ENCODE measurements around the gene JAKMIP2.

JAKMIP2 gene

GRCh38 chr5:147673266-147673665, 109.3 kb downstream of the JAKMIP2 start:
- H3K4me3 ChIP-seq = no peak overlapping the region
- H3K27ac ChIP-seq = no peak overlapping the region
- DNase-seq (ENCODE audit: low spot score) = no peak
- TF ChIP-seq, protein P1, sequence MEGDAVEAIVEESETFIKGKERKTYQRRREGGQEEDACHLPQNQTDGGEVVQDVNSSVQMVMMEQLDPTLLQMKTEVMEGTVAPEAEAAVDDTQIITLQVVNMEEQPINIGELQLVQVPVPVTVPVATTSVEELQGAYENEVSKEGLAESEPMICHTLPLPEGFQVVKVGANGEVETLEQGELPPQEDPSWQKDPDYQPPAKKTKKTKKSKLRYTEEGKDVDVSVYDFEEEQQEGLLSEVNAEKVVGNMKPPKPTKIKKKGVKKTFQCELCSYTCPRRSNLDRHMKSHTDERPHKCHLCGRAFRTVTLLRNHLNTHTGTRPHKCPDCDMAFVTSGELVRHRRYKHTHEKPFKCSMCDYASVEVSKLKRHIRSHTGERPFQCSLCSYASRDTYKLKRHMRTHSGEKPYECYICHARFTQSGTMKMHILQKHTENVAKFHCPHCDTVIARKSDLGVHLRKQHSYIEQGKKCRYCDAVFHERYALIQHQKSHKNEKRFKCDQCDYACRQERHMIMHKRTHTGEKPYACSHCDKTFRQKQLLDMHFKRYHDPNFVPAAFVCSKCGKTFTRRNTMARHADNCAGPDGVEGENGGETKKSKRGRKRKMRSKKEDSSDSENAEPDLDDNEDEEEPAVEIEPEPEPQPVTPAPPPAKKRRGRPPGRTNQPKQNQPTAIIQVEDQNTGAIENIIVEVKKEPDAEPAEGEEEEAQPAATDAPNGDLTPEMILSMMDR (IDR thresholded peaks at IDR 0.05) = no peak

- no peak overlapping the region for H3K27ac ChIP-seq
- TF ChIP-seq, protein P1 (IDR thresholded peaks at IDR 0.05) = no peak
- DNase-seq (ENCODE audit: low spot score) = no peak
Measured at GRCh38 chr5:147671365-147671764, 111.2 kb downstream of the JAKMIP2 start.

GRCh38 chr5:147670815-147671214, 111.7 kb downstream of the JAKMIP2 start:
- TF ChIP-seq, protein P1 (IDR thresholded peaks at IDR 0.05) = no peak

More at GRCh38 chr5:147671365-147671764, 111.2 kb downstream of the JAKMIP2 start:
- no peak overlapping the region for H3K4me3 ChIP-seq

GRCh38 chr5:147669169-147669869, 113.2 kb downstream of the JAKMIP2 start:
- no peak overlapping the region for H3K4me3 ChIP-seq
- TF ChIP-seq, protein P1 (IDR thresholded peaks at IDR 0.05) = no peak
- no peak overlapping the region for H3K27ac ChIP-seq
- DNase-seq (ENCODE audit: low spot score) = no peak

More at GRCh38 chr5:147670815-147671214, 111.7 kb downstream of the JAKMIP2 start:
- H3K4me3 ChIP-seq = no peak overlapping the region
- DNase-seq (ENCODE audit: low spot score) = no peak
- no peak overlapping the region for H3K27ac ChIP-seq

- TF ChIP-seq, protein P1 (IDR thresholded peaks at IDR 0.05) = no peak
Measured at GRCh38 chr5:147668385-147668784, 114.1 kb downstream of the JAKMIP2 start.

GRCh38 chr5:147667363-147667762, 115.2 kb downstream of the JAKMIP2 start:
- no peak overlapping the region for H3K27ac ChIP-seq
- no peak overlapping the region for H3K4me3 ChIP-seq
- no peak for DNase-seq (ENCODE audit: low spot score)
- TF ChIP-seq, protein P1 (IDR thresholded peaks at IDR 0.05) = no peak

More at GRCh38 chr5:147668385-147668784, 114.1 kb downstream of the JAKMIP2 start:
- no peak for DNase-seq (ENCODE audit: low spot score)
- H3K4me3 ChIP-seq = no peak overlapping the region
- no peak overlapping the region for H3K27ac ChIP-seq

DNA sequence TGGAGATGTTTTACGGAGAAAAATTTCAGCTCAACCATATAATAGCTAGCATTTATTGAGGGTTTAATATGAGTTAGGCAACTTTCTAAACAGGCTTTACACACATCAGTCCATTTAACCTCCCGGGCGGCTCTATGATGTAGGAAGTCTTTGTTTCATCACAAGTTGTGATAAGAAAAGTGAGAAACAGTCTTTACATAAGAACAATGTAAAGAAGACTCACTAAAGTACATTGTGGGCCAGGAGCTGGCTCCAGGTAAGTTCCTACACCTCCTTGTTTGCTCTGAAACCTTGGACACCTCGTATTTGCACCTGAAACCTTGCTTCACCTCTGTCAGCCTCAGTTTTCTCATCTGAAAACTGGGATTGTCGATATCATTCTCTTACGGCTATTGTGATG, 116.1 kb downstream of the JAKMIP2 start:
- TF ChIP-seq, protein P1 (IDR thresholded peaks at IDR 0.05) = no peak
- no peak for DNase-seq (ENCODE audit: low spot score)

More for the DNA sequence above, 116.1 kb downstream of the JAKMIP2 start:
- Histone ChIP-seq H3K4me3 (no peak overlapping the region), H3K27ac (no peak overlapping the region)
